HEK293 (cell line): ENCODE results near the gene RUNX1.

ENCODE experiments used
- ATF2 ChIP-seq: fragments of 450-650 bp; formaldehyde crosslinking; IDR thresholded peaks from 2 replicates; pipeline ENCODE4 v1.5.1; 2016; ENCODE audit warnings: missing biosample characterization, missing genetic modification characterization, low read depth
- CTCF ChIP-seq: fragments of 450-650 bp; formaldehyde crosslinking; IDR thresholded peaks from 2 replicates; pipeline ENCODE4 v1.5.1; 2016; ENCODE audit warnings: missing biosample characterization, missing genetic modification characterization
- KLF16 ChIP-seq: fragments of 450-650 bp; formaldehyde crosslinking; IDR thresholded peaks from 2 replicates; pipeline ENCODE4 v1.5.1; 2017; ENCODE audit warnings: missing biosample characterization, missing genetic modification characterization
- TCF7L2 ChIP-seq: IDR thresholded peaks from 2 replicates; pipeline ENCODE4 v1.6.1; 2011; ENCODE audit warnings: low read depth, mild to moderate bottlenecking, inconsistent platforms, low read length, moderate library complexity, borderline replicate concordance
- ZBTB49 ChIP-seq: fragments of 450-650 bp; formaldehyde crosslinking; IDR thresholded peaks from 2 replicates; pipeline ENCODE4 v1.5.1; 2016; ENCODE audit warnings: missing biosample characterization, missing genetic modification characterization, low read depth
- ZFP37 ChIP-seq: fragments of 450-650 bp; formaldehyde crosslinking; IDR thresholded peaks from 2 replicates; pipeline ENCODE4 v1.5.1; 2016; ENCODE audit warnings: missing biosample characterization, missing genetic modification characterization
- ZNF274 ChIP-seq, 2 experiments: fragments of 200-500 bp in 1 of 2; fragments of 450-650 bp in 1 of 2; sonication (Bioruptor generic) in 1 of 2; formaldehyde crosslinking in 1 of 2; IDR thresholded peaks; 2 replicates each; pipeline versions ENCODE4 v1.5.1 to v1.6.1; 2014 to 2016; ENCODE audit warnings: borderline replicate concordance in 1 of 2, inconsistent platforms in 1 of 2, low read length in 1 of 2, missing biosample characterization in 1 of 2, missing genetic modification characterization in 1 of 2
- ZNF280D ChIP-seq: fragments of 450-650 bp; formaldehyde crosslinking; IDR thresholded peaks from 2 replicates; pipeline ENCODE4 v1.5.1; 2016; ENCODE audit warnings: missing biosample characterization, missing genetic modification characterization
- ZNF426 ChIP-seq: fragments of 450-650 bp; formaldehyde crosslinking; IDR thresholded peaks from 2 replicates; pipeline ENCODE4 v1.5.1; 2017; ENCODE audit warnings: missing biosample characterization, missing genetic modification characterization, mild to moderate bottlenecking, inconsistent platforms, moderate library complexity
- ZNF670 ChIP-seq: fragments of 450-650 bp; formaldehyde crosslinking; IDR thresholded peaks from 2 replicates; pipeline ENCODE4 v1.5.1; 2016; ENCODE audit warnings: missing biosample characterization, missing genetic modification characterization, low read depth
- ZNF768 ChIP-seq: fragments of 450-650 bp; formaldehyde crosslinking; IDR thresholded peaks from 2 replicates; pipeline ENCODE4 v1.5.1; 2018; ENCODE audit warnings: missing biosample characterization, mild to moderate bottlenecking, missing genetic modification characterization
- ZNF792 ChIP-seq: fragments of 450-650 bp; formaldehyde crosslinking; IDR thresholded peaks from 2 replicates; pipeline ENCODE4 v1.5.1; 2016; ENCODE audit warnings: missing biosample characterization, missing genetic modification characterization
- ZSCAN5A ChIP-seq: fragments of 450-650 bp; formaldehyde crosslinking; IDR thresholded peaks from 2 replicates; pipeline ENCODE4 v1.5.1; 2016; ENCODE audit warnings: missing biosample characterization, missing genetic modification characterization

GRCh38 chr21:34797921-34798535, 251.1 kb downstream of the RUNX1 start:
- TF ChIP-seq TCF7L2, result no peak
- no peak for TF ChIP-seq ZNF670 (tag by site-specific recombination)
- TF ChIP-seq ATF2 (tag by site-specific recombination), result no peak
- TF ChIP-seq CTCF (tag by site-specific recombination), result no peak
- no peak for TF ChIP-seq ZNF274 (IDR thresholded peaks at IDR 0.05; ENCODE audit: low read length)
- no peak for TF ChIP-seq ZNF274 (tag by site-specific recombination; IDR thresholded peaks at IDR 0.05; ENCODE audit: borderline replicate concordance)
- TF ChIP-seq KLF16 (tag by site-specific recombination), result no peak
- TF ChIP-seq ZFP37 (tag by site-specific recombination), result no peak
- no peak for TF ChIP-seq ZSCAN5A
- TF ChIP-seq ZNF768 (tag by site-specific recombination), result no peak
- no peak for TF ChIP-seq ZBTB49
- no peak for TF ChIP-seq ZNF280D (tag by site-specific recombination)
- no peak for TF ChIP-seq ZNF426 (tag by site-specific recombination)
- TF ChIP-seq ZNF792 (tag by site-specific recombination), result no peak
